Coronary artery (tissue), 2 donors: ENCODE results near the gene MORN2.

ENCODE experiments used
- DNase-seq: peaks from one replicate; pipeline ENCODE4 v3.0.0-alpha.2; 2017; ENCODE audit warnings: low spot score
- H3K27ac ChIP-seq, 2 donors: fragments of 200-600 bp; sonication (generic); one replicate each; pipeline ENCODE4 v1.5.1; 2016 to 2019
- H3K4me3 ChIP-seq: fragments of 200-600 bp; sonication (generic); 2 replicates; pipeline ENCODE4 v1.5.1; 2016; ENCODE audit warnings: mild to moderate bottlenecking, moderate library complexity
- CTCF ChIP-seq: fragments of 200-600 bp; sonication (generic); IDR thresholded peaks from one replicate; pipeline ENCODE4 v1.5.1; 2019; ENCODE audit warnings: antibody characterized with exemption

Gene MORN2

GRCh38 chr2:38889575-38889974 lies 13.8 kb downstream of the MORN2 start, which contains the start of gene ARHGEF33:
Gene ARHGEF33 (plus strand): TSS chr2:38889875. CDS start chr2:38919448, 29,573 bp downstream.
- Histone ChIP-seq H3K27ac (no peak within 1 kb of the TSS), H3K4me3 (no peak within 1 kb of the TSS)
- no peak for TF ChIP-seq CTCF
- DNase-seq = no peak

- TF ChIP-seq CTCF = no peak
- H3K27ac ChIP-seq = no peak overlapping the region
- H3K4me3 ChIP-seq = no peak overlapping the region
- DNase-seq = no peak
These were observed 17.0 kb downstream of the MORN2 start for GRCh38 chr2:38892819-38893218.

GRCh38 chr2:38898256-38898655 lies 22.5 kb downstream of the MORN2 start:
- Histone ChIP-seq H3K4me3 (no peak overlapping the region), H3K27ac (no peak overlapping the region)
- DNase-seq = no peak
- no peak for TF ChIP-seq CTCF

- Histone ChIP-seq H3K4me3 (no peak overlapping the region), H3K27ac (no peak overlapping the region)
- no peak for TF ChIP-seq CTCF
- DNase-seq = no peak
These were observed 24.9 kb downstream of the MORN2 start for GRCh38 chr2:38900726-38901125.

GRCh38 chr2:38905251-38905650 lies 29.5 kb downstream of the MORN2 start:
- no peak for DNase-seq
- TF ChIP-seq CTCF = no peak
- H3K4me3 ChIP-seq = no peak overlapping the region
- no peak overlapping the region for H3K27ac ChIP-seq

GRCh38 chr2:38907242-38907641 lies 31.5 kb downstream of the MORN2 start:
- Histone ChIP-seq H3K27ac (no peak overlapping the region), H3K4me3 (no peak overlapping the region)
- TF ChIP-seq CTCF = no peak
- no peak for DNase-seq

GRCh38 chr2:38907743-38908562 lies 32.2 kb downstream of the MORN2 start:
- no peak for DNase-seq
- Histone ChIP-seq H3K27ac (no peak overlapping the region), H3K4me3 (no peak overlapping the region)
- no peak for TF ChIP-seq CTCF
